ENCODE measurements around the gene NBPF14. TPM values are rescaled to one million over a fixed set of nuclear protein-coding genes. Genes with fewer than 3 reads are reported as not detected.

Gene NBPF14
- total and polyA plus RNA-seq, 2 of the 8 experiments (the other 6 are each of a cell fraction or from before 2014, with no cell fraction given), result 6.0 to 8.8 TPM

- TF ChIP-seq CHD7 (IDR thresholded peaks at IDR 0.05; ENCODE audit: insufficient replicate concordance, low read length) (peak; percentile 33), EGR1 (IDR thresholded peaks at IDR 0.05; ENCODE audit: borderline replicate concordance, low read depth, low read length) (peak; percentile 90), MAFK (IDR thresholded peaks at IDR 0.05; ENCODE audit: low read depth, low read length) (peak; percentile 90), YY1 (IDR thresholded peaks at IDR 0.05; ENCODE audit: low read depth, low read length) (peak; percentile 79), TAF7 (optimal IDR thresholded peaks at IDR 0.05; ENCODE audit: borderline replicate concordance, low read depth, low read length) (peak; percentile 99), MAX (IDR thresholded peaks at IDR 0.05) (peak; percentile 19; the same call in 1 of the 2 replicates), POU5F1 (IDR thresholded peaks at IDR 0.05; ENCODE audit: low read depth, low read length) (peak; percentile 84), GTF2F1 (IDR thresholded peaks at IDR 0.05; ENCODE audit: borderline replicate concordance, low read depth, low read length) (peak; percentile 98), BRCA1 (IDR thresholded peaks at IDR 0.05; ENCODE audit: low read depth, low read length) (peak; percentile 6; the same call in 1 of the 2 replicates), SP1 (IDR thresholded peaks at IDR 0.05; ENCODE audit: low read depth, low read length) (peak; percentile 90), POLR2AphosphoS5 (IDR thresholded peaks at IDR 0.05; ENCODE audit: low read depth, low read length) (peak; percentile 97)
Measured at GRCh38 chr1:148522561-148523204, 73.1 kb downstream of the NBPF14 start (continued).

Measured in H1 (cell line).